AG04449 (cell line): Measurements from ENCODE around the gene MRFAP1L1.
"Not testable (repeated sequence)": the region's sequence is repeated elsewhere in the genome, so short reads cannot be mapped to it uniquely, and the experiment has no call there.

ENCODE experiments used
- CTCF ChIA-PET: fragments of 350-600 bp; formaldehyde crosslinking; extraction: SDS; loops from one replicate; lab custom pipeline; 2021; ENCODE audit warnings: antibody characterized with exemption; lab: Yijun Ruan, JAX
- POLR2A ChIA-PET: fragments of 400-600, 350-600 bp; formaldehyde crosslinking; extraction: SDS; loops from one replicate; lab custom pipeline; 2020; ENCODE audit warnings: antibody characterized with exemption, inconsistent platforms; lab: Yijun Ruan, JAX
- DNase-seq: peaks from one replicate; pipeline ENCODE4 v3.0.0-alpha.2; 2010; ENCODE audit warnings: low read depth, low spot score
- H3K4me3 ChIP-seq: 2 replicates; pipeline ENCODE4 v1.5.1; 2011; ENCODE audit warnings: low read depth, mild to moderate bottlenecking, control low read depth, low read length
- TF ChIP-seq, protein P1 (sequence below): IDR thresholded peaks from one replicate; pipeline ENCODE4 v1.5.1; 2011; ENCODE audit warnings: mild to moderate bottlenecking, moderate library complexity, low read length, control low read depth, inconsistent platforms; ENCODE audit not compliant: insufficient read depth; ENCODE audit errors: missing control alignments

MRFAP1L1 gene

DNA sequence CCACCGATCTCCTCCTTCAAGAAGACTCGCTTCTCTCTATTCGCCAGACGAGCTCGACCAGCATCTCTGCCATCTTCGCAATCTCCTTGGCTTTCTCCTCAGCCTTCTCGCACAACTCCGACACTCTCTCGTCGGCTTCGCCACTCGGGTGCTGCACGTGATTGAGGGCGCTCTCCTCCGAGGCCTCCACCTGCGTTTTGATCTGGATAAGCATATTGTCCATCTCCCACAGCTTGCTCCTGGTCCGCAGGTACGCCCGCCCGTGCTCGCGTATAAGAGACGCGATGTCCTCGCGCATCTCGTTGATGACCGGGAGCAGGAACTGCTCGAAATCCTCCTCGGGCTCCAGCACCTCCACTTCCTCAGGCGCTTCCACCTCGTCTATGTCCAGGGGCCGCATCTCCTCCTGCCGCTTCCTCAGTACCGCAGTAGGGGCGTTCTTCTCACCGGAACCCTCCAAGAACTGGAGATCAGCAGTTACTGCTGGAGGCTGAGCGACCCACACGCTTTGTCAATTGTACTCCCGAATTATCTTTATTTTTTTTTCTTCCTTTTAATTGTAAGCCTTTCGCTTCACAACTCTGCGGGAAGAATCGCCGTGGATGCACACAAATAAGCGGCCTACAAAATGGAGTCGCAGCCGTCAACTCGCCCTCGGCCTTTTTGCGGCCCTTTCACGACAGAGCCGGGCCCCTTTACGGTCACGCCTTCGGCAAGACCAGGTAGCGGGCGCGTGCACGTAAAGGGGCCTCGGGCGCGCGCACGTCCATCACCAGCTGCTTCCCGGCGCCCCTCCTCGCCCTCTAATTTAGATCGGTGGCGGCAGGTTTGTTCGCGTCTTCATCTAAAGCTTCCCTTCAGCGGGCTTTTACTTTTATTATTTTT is at the start of gene MRFAP1L1:
MRFAP1L1 (minus strand) TSS at position 636 of the 885 bp plus-strand sequence; CDS start at position 400, 236 bp downstream.
- TF ChIP-seq, protein P1, sequence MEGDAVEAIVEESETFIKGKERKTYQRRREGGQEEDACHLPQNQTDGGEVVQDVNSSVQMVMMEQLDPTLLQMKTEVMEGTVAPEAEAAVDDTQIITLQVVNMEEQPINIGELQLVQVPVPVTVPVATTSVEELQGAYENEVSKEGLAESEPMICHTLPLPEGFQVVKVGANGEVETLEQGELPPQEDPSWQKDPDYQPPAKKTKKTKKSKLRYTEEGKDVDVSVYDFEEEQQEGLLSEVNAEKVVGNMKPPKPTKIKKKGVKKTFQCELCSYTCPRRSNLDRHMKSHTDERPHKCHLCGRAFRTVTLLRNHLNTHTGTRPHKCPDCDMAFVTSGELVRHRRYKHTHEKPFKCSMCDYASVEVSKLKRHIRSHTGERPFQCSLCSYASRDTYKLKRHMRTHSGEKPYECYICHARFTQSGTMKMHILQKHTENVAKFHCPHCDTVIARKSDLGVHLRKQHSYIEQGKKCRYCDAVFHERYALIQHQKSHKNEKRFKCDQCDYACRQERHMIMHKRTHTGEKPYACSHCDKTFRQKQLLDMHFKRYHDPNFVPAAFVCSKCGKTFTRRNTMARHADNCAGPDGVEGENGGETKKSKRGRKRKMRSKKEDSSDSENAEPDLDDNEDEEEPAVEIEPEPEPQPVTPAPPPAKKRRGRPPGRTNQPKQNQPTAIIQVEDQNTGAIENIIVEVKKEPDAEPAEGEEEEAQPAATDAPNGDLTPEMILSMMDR = peak; percentile 11
- DNase-seq = peak; percentile 84
- ChIA-PET POLR2A (interaction anchor here (0.6 to 1.0 kb wide), 5 partner anchors 17 to 68 kb away, joined by 3 to 4 read pairs (median 4); a partner anchor contains a TSS), CTCF (interaction anchor here (0.6 to 1.2 kb wide), 10 partner anchors 8 to 373 kb away, joined by 3 to 4 read pairs (median 3); partner anchors contain the start of gene GRPEL1)
- peak within 1 kb of the TSS; percentile 94 for H3K4me3 ChIP-seq

DNA sequence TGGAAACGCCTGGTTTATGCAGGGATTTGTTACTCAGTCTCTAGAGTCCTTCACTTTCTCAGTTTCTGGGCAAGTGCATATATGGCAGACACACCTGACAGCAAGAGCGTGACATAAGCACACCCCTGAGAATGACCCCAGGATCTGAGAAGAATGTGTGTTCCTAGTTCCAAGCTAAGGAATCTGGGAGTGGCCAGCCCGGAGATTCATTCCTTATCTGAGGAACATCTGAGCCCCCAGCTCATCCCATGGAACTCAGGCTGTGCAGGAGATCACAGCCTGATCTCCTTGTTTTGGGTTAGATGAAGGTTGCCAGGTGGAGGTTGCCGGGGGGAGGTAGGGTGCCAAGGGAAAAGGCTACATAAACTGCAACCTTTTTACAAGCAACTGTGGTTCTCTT is 49.1 kb upstream of the MRFAP1L1 start:
- no peak overlapping the region for H3K4me3 ChIP-seq
- no peak for DNase-seq
- ChIA-PET POLR2A (no interaction called here), CTCF (interaction anchor here (1.3 to 2.7 kb wide), 3 partner anchors 11 to 115 kb away, joined by 3 to 14 read pairs (median 3); no protein-coding TSS in a partner anchor)
- TF ChIP-seq, protein P1 = no peak

DNA sequence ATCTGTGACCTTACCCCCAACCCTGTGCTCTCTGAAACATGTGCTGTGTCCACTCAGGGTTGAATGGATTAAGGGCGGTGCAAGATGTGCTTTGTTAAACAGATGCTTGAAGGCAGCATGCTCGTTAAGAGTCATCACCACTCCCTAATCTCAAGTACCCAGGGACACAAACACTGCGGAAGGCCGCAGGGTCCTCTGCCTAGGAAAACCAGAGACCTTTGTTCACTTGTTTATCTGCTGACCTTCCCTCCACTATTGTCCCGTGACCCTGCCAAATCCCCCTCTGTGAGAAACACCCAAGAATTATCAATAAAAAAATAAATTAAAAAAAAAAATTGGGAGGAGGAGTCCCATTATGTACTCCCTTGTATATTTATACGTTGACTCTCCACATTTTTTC is 46.7 kb upstream of the MRFAP1L1 start:
- DNase-seq, CTCF ChIA-PET, POLR2A ChIA-PET, H3K4me3 ChIP-seq: not testable (repeated sequence)

DNA sequence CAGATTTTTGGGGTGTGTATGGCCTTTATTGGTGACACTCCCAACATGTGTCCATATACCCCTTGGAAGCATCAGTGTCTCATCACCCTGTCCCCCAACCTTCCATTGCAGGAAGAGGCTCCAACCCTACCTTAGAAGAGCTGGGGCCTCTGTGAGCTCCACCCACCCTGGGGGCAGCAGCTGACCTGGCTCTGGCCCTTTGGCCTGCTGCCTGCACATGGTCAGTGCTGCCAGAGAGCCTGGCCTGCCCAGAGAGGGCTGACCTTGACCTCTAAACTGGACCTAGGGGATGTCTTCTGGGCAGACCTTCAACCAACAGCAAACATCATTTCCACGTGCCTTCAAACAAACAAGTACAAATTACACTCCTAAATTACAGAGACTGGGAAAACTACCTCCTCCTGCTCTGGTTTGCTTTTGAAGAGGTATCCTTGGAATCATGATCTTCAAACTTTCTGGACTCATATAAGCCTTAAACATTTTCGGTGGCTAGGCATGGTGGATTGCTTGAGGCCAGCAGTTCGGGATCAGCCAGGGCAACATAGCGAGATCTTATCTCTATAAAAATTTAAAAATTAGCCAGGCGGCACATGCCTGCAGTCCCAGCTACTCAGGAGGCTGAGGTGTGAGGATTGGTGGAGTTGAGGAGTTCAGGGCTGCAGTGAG is 45.6 kb upstream of the MRFAP1L1 start:
- DNase-seq = no peak
- no peak overlapping the region for H3K4me3 ChIP-seq
- ChIA-PET CTCF (no interaction called here), POLR2A (no interaction called here)
- TF ChIP-seq, protein P1 = no peak

DNA sequence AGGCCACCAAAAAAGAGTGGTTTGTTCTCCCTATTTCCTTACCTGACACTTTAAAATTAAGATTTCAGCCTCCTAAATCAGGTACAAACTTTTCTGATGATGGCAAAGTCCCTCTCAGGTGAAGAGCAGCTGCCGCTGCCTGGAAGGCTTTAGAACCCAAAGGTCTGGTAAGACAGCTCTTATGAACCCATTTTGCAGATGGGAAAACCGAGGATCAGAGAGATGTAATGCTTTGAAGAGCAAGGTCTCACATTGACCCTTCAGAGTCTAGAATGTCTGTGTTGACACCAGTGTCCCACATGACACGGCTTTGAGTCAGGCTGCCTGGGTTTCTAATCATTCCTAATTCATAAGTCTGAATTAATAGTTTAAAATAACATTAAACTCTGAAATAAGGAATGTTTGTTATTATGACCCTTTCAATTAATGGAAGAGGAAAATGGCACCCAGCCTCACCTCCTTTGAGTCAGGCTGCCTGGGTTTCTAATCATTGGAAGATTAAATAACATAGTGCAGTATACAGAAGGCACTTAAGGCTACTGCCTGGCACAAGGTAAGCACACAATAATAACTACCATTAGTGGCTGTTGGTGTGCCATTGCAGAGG is 44.9 kb upstream of the MRFAP1L1 start:
- CTCF ChIA-PET = interaction anchor here (2.1 kb wide), 1 partner anchor 119 kb away, joined by 7 read pairs; no protein-coding TSS in a partner anchor

DNA sequence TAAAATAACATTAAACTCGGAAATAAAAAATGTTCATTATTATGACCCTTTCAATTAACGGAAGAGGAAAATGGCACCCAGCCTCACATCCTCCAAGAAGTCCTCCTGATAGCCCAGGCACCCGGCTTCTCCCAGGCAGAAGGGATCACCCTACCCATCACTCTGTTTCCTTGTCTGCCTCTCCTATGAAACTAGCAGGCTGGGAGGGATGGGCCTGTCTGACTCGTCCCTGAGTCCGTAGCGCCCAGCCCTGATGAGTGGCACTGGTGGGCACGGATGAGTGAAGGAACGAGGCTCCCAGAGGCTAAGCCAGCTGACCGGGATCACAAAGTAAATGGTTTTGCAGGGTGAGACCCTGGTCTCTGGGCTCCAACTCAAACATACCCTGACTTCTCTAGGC is 44.2 kb upstream of the MRFAP1L1 start:
- DNase-seq = no peak
- ChIA-PET POLR2A (no interaction called here), CTCF (interaction anchor here (2.1 kb wide), 1 partner anchor 120 kb away, joined by 7 read pairs; no protein-coding TSS in a partner anchor)
- no peak overlapping the region for H3K4me3 ChIP-seq
- TF ChIP-seq, protein P1 = no peak

More for the DNA sequence above, 44.9 kb upstream of the MRFAP1L1 start:
- POLR2A ChIA-PET = no interaction called here
- TF ChIP-seq, protein P1 = no peak
- no peak overlapping the region for H3K4me3 ChIP-seq
- DNase-seq = no peak
